NCI-H524 treated with DMSO at 0.1 percent for 48 hours (cell line): Measurements from ENCODE around the gene INPP5E.
"Not testable (repeated sequence)": the region's sequence is repeated elsewhere in the genome, so short reads cannot be mapped to it uniquely, and the experiment has no call there.

Source experiments
- DNase-seq: peaks from one replicate; lab custom pipeline; 2025; lab: John Stamatoyannopoulos, UW

Gene INPP5E

DNA sequence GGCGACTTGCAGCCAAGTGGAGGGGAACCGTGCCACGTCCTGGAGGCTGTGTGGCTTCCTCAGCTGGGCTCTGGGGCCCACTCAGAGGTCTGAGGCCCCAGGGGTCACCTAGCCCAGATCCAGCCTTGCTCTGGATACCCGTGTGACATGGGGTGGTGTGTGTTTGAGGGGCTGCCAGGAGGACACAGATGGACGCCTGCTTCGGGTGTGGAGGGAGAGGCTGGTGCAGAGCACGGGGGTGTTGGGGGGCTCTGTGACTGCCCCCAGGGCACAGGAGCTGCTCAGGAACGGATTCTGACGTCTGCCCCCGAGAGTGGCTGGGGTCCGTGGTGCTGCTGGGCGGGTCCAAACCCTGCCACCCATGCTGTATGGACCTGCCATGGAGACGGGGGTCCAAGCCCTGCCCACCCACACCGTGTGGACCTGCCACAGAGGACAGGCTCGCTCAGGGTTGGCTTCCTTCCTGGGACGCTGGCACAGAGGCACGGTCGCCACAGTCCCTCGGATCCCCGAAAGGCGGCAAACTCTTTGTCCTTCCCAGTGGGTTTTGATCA is 10.5 kb downstream of the INPP5E start:
- DNase-seq, result no peak

DNA sequence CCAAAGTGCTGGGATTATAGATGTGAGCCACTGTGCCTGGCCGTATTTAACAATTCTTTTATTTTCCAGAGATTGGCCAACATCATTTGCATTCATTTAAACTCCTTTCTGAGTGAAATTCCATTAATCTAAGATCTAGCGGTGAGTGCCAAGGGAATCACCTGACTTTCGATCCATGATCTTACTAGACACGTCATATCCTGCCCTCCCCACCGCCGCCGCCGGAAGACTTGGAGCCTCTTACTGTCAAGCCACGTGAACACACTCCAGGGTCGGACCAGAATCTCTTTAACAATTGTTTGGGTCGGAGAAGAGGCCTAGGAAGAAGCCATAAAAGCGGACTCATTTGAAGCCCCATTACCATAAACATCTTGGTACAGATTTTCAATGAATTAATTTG is 12.9 kb downstream of the INPP5E start:
- DNase-seq, result no peak

DNA sequence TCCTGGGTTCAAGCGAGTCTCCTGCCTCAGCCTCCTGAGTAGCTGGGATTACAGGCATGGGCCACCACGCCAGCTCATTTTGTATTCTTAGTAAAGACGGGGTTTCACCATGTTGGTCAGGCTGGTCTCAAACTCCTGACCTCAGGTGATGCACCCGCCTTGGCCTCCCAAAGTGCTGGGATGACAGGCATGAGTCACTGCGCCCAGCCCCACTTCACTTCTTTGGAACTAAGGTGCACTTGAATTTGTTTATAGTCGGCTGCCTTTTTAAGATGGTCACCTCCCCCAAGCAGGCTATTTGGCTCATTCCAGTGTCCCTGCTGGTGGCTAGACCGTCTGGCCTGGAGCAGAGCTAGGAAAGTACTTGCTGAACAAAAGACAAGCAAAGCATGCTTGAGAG is 14.3 kb downstream of the INPP5E start:
- DNase-seq, result not testable (repeated sequence)

DNA sequence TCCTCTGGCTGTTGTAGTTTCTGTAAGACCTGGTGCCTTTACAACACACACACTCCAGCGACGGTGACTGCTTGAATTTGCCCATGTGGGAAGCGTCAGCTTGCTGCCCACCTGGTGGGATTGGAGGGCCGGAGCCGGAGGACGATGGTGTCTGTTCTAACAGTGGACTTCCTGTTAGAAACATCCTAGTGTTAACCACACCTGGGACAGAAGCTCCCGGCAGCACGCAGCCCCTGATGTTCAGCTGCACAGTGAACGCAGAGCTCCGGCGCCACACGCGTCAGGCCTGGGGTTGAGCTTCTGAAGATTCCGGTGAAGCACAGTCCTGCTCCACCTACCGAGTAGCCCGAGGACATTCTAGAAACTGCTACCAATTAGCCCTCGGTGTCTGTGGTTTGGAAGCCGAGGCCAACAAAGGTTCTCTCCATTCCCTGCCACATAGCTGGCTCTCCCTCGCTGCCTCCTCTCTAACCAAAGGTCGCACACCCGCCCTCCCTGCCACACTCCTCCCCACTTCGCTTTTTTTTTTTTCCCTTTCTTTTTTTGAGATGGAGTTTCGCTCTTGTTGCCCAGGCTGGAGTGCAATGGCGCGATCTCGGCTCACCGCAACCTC is 14.8 kb downstream of the INPP5E start:
- DNase-seq, result no peak

DNA sequence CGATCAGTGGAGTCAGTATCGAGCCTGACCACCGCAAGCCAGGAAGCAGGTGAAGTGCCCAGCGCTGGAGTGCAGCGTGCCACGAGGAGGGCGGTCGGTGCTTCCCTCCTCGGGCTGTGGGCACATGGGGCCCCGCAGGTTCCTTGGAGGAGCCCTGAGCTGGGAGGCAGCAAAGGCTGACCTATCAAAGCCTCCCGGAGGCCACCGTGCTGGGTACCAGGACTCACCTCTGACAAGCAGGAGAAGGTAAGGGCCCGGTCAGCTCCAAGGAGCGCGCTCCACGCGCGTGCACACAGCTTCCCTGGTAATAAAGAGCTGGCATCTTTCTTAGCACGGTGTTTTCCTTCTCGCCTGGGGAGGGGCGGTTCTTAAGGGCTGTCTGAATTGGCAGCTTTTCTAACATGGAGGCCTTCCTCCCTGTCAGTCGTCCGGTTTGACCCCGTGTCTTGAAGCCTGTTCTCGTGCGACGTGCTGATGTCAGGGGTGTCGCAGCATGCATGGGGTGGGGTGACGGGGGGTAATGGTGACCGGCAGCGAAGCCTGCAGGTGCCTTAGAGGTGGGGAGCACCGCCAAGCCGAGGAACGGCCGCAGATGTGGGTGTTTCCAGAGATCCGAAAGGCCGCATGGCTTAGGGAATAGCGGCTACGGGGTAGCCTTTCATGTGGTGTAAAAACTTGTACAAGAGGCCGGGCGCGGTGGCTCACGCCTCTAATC is 16.1 kb downstream of the INPP5E start:
- no peak for DNase-seq

DNA sequence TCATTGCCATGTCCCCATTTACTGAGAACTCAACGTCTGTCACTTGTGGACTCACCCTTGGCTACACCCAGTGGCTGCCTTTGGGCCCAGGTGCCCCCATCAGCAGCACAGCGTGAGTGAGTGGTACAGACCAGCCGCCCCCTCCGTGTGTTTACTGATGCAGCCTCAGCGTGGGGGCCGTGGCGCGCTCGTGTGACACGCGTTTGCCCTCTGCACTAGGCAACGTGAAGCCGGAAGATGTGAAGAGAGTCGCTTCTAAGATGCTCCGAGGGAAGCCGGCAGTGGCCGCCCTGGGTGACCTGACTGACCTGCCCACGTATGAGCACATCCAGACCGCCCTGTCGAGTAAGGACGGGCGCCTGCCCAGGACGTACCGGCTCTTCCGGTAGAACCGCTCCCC is 16.8 kb downstream of the INPP5E start:
- no peak for DNase-seq

DNA sequence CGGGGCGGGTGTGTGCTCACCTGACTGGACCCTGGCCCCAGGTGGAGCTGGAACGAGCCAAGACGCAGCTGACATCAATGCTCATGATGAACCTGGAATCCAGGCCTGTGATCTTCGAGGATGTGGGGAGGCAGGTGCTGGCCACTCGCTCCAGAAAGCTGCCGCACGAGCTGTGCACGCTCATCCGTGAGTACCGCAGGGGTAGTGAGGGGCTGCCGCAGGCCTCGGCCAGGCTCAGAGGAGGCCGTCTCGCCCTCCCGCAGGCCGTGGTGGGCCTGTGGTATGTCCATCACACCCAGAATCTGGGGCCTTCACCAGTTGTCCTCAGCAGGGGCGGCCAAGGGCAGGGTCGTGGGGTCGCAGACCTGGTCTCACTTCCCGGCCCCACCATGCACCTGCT is 17.9 kb downstream of the INPP5E start:
- no peak for DNase-seq

DNA sequence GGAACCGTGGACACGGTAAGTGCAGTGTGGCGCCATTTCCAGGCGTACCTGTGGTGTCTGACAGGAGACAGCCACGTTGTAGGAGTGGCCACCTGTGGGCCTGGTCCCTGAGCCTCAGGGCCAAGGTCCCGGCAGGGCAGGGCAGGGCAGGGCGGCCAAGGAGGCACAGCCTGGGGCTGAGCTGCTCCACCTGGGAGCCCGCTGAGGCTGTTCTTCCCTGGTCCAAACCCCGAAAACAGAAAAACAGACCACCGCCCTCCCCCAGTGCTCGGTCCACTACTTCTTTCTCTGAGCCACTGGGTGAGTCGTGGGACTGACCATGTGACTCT is 20.6 kb downstream of the INPP5E start:
- no peak for DNase-seq

DNA sequence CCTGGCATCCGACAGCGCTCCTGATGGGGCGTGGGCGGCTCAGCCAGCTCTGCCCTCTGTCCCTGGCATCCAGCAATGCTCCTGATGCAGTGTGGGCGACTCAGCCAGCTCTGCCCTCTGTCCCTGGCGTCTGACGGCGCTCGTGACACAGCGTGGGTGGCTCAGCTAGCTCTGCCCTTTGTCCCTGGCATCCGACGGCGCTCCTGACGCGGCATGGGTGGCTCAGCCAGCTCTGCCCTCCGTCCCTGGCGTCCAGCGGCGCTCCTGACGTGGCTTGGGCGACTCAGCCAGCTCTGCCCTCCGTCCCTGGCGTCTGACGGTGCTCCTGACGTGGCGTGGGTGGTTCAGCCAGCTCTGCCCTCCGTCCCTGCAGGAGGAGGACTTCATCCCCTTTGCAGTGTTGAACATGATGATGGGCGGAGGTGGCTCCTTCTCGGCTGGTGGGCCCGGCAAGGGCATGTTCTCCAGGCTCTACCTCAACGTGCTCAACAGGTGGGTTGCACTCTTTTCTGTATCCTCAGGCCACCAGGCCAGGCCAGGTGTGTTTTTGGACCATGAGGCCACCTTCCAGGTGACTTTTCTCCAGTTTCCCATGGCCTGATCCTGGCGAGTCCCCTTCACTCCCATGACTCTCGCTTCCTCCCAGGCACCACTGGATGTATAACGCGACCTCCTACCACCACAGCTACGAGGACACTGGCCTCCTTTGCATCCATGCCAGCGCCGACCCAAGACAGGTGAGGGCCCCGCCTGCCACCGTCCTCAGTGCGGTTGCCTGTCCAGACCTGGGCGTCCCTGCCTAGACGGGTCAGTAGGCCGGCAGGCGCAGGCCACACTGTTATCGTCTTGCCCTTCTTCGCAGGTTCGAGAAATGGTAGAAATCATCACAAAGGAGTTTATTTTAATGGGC is 21.2 kb downstream of the INPP5E start:
- DNase-seq, result no peak

DNA sequence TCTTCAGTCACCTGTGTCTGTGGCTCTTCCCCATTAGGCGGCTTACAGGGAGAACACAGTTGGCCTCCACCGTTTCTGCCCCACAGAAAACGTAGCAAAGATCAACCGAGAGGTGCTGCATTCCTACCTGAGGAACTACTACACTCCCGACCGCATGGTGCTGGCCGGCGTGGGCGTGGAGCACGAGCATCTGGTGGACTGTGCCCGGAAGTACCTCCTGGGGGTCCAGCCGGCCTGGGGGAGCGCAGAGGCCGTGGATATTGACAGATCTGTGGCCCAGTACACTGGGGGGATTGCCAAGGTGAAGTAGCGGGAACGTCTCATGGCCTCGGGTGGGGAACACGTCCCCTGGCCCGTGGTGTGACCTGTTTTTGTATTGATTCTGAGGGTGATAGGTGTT is 22.7 kb downstream of the INPP5E start:
- DNase-seq, result no peak

DNA sequence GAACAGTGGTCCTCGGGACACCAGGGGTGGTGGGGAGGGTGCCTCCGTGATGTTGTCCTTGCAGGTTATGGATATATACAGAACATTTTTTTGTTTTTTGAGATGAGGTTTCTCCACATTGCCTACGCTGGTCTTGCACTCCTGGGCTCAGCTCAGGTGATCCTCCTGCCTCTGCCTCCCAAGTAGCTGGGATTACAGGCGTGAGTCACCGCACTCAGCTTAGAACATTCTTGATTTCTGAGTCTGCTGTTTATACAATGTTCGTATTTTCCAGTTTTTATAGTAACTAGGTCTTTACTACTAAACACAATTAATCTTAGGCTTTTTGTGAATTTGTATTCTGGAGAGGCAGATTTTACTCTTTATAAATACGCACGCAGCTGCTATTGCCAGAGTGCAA is 23.2 kb downstream of the INPP5E start:
- DNase-seq, result no peak

DNA sequence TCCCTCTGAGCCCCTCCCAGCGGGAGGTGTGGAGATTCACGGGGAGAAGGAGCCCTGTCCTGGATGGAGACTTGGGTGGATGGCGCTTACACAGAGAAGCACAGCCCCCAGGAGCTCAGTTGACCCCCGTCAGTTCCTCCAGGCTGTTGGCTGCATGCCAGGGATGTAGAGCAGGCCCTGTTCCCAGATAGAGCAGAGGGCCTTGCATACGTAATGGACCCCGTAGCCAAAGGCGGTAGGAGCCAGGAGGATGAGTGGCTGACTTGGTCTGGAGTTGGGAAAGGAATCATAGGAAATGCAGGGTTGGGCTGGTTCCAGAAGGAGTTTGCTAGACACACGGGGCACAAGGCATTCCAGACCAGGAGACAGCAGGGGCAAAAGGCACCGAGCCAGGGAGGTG is 26.7 kb downstream of the INPP5E start:
- DNase-seq, result no peak

DNA sequence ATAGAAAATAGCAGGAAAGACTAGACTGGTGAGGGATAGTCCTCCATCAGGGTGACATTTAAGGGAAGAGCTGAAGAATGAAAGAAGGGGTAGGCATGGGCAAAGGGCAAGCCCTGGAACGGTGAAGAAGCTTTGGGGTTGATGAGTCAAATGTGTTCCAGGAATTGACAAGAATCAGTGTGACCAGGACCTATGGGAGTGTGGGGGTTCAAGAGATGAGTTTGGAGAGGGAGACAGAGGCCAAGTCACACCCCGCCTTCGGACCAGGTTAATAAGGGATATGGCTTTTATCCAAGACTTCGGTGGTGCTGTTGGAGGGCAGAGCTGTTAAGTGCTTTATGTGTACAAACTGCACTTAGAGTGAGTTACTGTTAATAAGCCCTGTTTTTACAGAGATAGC is 28.3 kb downstream of the INPP5E start:
- no peak for DNase-seq

DNA sequence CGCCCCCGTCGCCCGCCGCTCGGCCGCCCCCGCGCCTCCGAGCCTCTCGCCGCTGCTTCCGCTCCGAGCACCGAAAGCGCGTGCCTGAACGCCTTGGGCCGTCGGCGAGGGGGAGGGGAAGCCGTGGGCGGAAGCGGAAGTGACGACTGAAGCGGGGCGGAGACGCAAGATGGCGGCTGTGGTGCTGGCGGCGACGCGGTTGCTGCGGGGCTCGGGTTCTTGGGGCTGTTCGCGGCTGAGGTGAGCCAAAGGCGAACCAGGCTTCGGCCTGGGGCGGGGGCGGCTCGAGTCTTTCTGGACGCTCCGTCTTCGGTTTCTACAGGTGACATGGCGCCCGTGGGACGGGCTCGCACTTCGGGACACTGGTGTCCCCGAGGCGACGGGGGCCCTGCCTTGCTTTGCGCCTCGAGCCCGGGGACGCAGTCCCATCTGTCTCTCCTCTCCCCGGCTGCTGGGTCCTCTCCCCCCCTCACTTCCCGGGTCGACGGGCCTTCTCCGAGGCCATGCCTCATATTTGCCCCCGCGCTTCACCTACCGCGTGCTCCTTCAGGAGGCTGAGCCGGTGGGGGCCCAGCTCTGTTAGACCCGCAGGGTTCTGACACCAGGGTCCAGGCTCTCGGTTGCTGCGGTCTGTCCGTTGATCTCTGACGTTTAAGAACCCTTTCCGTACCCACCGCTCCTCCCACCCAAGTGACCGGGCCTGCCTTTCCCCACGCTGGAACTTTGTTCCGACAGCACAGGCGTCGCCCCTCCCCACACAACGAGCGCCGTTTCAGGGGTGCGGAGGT is 29.0 kb downstream of the INPP5E start, which contains the start of the genes ENTR1 and PMPCA:
Gene ENTR1, minus strand, starts transcription at position 115 of the 788 bp plus-strand sequence. CDS start 217 bp downstream, outside the sequence.
Gene PMPCA, plus strand, starts transcription at position 159 of the 788 bp plus-strand sequence. Its CDS starts 11 bp downstream, at position 170.
- DNase-seq, result peak; percentile 44

DNA sequence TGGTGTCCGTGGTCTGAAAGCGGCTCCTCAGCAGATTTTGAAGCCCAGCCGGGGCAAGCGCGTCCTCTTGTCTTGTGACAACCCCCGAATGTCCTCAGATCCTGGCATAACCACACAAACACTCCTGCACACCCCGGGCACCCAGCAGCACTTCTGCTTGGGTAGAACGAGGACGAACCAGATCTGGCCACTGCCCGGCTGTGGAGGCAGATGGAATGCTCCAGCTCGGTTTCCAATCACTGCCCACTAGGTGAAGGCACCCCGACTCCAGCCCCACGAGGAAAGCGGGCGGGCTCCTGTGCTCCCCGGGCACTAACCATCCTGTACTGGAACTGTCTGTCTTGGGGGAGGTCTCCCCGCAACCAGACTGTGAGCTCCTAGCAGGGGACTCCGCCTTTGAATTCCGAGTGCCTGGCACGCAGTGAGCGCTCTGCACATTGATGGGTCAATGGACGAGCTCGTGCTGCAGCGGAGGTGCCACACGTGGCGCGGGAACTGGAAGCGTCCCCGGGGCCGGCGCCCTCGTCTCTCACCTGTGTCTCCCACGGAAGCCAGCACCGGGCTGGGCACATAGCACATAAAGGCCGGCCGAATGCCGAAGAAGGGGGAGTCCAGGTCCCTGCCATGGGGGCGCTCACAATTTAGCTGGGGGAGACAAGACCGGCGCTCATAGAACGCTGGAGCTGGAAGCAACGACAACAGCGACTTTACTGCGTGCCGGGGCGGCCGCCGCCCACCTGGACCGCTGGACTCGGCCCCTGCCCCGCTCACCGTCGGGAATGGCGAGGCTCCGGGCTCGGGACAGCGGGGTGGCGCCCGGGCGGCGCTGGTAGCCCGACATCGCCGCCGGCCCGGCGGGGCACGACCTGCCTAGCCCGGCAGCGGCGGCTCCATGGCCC is 29.8 kb downstream of the INPP5E start:
- no peak for DNase-seq

DNA sequence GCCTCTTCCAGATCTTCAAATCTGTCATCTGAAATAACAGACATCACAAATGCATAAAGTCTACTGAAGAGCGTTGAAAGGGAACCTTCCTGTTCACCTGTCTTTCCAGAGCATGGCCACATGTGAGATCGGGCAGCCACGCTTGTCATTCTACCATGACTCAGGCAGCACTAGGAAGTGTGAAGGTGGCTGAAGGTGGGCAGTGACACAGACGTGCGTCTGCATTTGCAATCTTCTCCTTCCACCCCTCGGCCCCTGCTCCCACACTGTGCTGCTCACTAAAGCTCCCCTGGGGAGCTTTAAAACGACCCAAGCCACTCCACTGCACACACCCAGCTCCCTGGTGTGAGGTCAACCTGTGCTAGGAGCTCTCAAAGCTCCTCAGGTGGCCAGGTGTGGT is 31.7 kb downstream of the INPP5E start:
- DNase-seq, result no peak

DNA sequence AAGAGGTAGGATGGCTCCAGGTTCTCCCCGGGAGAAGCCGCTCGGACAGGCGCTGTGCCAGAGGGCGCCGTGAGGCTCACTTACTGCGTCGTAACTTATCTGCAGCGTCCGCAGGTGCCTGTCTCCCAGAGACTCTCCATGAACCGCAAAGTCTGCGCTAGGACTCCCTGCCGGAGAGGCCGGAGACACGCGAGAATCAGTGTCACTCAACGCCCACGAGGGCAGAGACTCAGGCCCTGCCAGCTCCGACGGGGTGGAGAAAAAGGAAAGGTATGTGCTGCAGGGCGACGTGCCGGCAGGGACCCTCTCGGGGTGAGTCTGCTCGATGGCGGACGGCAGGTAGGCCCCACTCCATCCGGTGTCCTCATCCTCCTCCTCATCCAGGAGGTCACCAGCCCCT is 32.6 kb downstream of the INPP5E start:
- not testable (repeated sequence) for DNase-seq

DNA sequence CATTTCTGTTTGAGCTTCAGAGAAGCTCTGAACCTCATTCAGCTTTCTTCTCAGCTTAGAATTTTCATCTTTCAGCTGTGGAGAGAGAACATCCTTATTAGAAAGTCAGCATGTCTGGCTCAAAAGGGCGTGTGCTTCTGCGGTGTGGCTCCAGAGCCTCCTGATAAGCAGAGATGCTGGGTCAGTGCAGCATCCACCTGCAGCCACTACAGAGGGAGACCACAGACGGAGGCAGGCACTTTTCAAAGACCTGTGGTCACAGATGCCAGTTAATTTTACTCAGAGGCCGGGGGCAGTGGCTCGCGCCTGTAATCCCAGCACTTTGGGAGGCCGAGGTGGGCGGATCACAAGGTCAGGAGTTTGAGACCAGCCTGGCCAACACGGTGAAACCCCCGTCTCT is 33.7 kb downstream of the INPP5E start:
- DNase-seq, result not testable (repeated sequence)

DNA sequence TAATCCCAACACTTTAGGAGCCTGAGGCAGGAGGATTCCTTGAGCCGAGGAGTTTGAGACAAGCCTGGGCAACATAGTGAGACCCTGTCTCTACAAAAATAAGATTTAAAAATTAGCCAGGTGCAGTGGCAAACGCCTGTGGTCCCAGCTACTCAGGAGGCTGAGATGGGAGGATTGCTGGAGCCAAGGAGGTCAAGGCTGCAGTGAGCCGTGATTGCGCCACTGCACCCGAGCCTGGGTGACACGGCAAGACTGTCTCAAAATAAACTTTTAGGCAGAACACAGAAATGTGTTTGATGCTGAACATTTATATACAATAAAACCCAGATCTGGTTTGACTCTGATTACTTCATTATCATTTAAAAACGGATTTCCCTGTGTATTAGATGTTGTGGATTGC is 34.2 kb downstream of the INPP5E start:
- no peak for DNase-seq

DNA sequence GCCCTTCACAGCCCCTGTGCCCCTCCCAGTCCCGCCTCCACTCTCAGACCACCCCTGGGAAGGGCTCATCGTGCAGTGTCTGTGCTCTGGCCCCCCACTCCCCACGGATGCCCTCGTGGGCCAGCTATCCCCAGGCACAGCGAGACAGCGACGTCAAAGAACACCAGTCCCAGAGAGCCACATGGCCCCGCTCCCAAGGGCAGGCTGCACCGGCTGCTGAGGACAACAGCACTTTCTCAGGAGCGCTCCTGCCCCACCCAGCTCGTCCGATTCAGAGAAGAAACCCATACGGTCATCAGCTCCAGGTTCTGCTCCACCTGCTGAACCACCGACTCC is 34.9 kb downstream of the INPP5E start:
- DNase-seq, result no peak
